Lower leg skin (tissue), 3 donors: ENCODE measurements around the gene MMP20.

Experiments used
- POLR2A ChIP-seq, 2 donors: fragments of 450-650 bp; IDR thresholded peaks; one replicate each; pipeline ENCODE4 v1.6.1; 2016 to 2017; ENCODE audit warnings: antibody characterized with exemption in 2 of 2, mild to moderate bottlenecking in 1 of 2, moderate library complexity in 1 of 2
- TF ChIP-seq, protein P1 (sequence below), 3 donors: fragments of 450-650 bp; IDR thresholded peaks; one replicate each; pipeline ENCODE4 v1.5.1; 2016; ENCODE audit warnings: antibody characterized with exemption in 3 of 3, mild to moderate bottlenecking in 3 of 3, moderate library complexity in 2 of 3

DNA sequence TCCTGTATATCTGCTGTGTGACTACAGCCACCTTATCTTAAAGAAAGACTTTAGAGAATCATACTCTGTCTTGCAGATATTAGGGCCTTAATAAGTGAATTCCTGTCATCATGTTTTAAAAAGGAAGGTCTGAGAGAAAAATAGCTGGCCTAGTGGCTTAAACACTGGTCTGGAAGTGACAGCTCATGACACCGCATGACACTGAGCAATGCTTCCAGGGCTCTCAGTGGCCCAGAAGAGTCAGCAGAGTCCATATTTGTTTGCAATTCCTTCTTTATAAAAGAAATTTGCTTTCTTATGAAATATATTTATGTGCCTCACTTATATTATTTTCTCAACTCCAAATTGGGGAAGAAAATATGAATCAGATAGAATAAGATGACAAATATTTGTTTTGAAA is 33.0 kb downstream of the MMP20 start:
- TF ChIP-seq, protein P1, sequence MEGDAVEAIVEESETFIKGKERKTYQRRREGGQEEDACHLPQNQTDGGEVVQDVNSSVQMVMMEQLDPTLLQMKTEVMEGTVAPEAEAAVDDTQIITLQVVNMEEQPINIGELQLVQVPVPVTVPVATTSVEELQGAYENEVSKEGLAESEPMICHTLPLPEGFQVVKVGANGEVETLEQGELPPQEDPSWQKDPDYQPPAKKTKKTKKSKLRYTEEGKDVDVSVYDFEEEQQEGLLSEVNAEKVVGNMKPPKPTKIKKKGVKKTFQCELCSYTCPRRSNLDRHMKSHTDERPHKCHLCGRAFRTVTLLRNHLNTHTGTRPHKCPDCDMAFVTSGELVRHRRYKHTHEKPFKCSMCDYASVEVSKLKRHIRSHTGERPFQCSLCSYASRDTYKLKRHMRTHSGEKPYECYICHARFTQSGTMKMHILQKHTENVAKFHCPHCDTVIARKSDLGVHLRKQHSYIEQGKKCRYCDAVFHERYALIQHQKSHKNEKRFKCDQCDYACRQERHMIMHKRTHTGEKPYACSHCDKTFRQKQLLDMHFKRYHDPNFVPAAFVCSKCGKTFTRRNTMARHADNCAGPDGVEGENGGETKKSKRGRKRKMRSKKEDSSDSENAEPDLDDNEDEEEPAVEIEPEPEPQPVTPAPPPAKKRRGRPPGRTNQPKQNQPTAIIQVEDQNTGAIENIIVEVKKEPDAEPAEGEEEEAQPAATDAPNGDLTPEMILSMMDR (IDR thresholded peaks at IDR 0.05), result no peak
- TF ChIP-seq POLR2A (IDR thresholded peaks at IDR 0.05), result no peak
